Calu3 (cell line): ENCODE measurements around the gene PDGFRA. TPM values are rescaled to one million over a fixed set of nuclear protein-coding genes. Genes with fewer than 3 reads are reported as not detected.

ENCODE experiments used
- BruUV-seq: library from RNA; stranded (reverse); fragments of 400-500 nt; replicated peaks from 2 replicates; lab custom pipeline; 2021; lab: Mats Ljungman, UMichigan
- CTCF ChIA-PET: fragments of 300-600 bp; sonication (Branson Sonifier 250); formaldehyde crosslinking; loops from one replicate; lab custom pipeline; 2022; ENCODE audit warnings: antibody characterized with exemption; lab: Charles Lee
- DNase-seq: peaks from one replicate; pipeline ENCODE4 v3.0.0; 2022
- H3K27ac Mint-ChIP-seq: one replicate; pipeline ENCODE4 v1.8.0; 2022; ENCODE audit warnings: mixed read lengths; ENCODE audit not compliant: unreplicated experiment
- H3K27me3 Mint-ChIP-seq: one replicate; pipeline ENCODE4 v1.8.0; 2022; ENCODE audit warnings: mixed read lengths; ENCODE audit not compliant: unreplicated experiment
- H3K36me3 Mint-ChIP-seq: one replicate; pipeline ENCODE4 v1.8.0; 2022; ENCODE audit warnings: mild to moderate bottlenecking, moderate library complexity, mixed read lengths; ENCODE audit not compliant: insufficient read depth, unreplicated experiment
- H3K4me1 Mint-ChIP-seq: one replicate; pipeline ENCODE4 v1.8.0; 2022; ENCODE audit warnings: mild to moderate bottlenecking, low read depth, mixed read lengths; ENCODE audit not compliant: unreplicated experiment
- H3K4me3 Mint-ChIP-seq: one replicate; pipeline ENCODE4 v1.8.0; 2022; ENCODE audit warnings: mild to moderate bottlenecking, low read depth, moderate library complexity, mixed read lengths; ENCODE audit not compliant: unreplicated experiment
- H3K9me3 Mint-ChIP-seq: one replicate; pipeline ENCODE4 v1.8.0; 2022; ENCODE audit warnings: low read depth, mixed read lengths; ENCODE audit not compliant: unreplicated experiment
- CTCF ChIP-seq: fragments of 200-600 bp; IDR thresholded peaks from one replicate; pipeline ENCODE4 v1.8.0; 2022; ENCODE audit warnings: antibody characterized with exemption; ENCODE audit not compliant: unreplicated experiment
- intact Hi-C: fragments of 100-400 bp; cut with micrococcal nuclease; formaldehyde crosslinking; loops from one replicate; pipeline ENCODE4 v1.10.0; 2022; ENCODE audit not compliant: unreplicated experiment
- total RNA-seq: library from RNA; stranded (reverse); gene quantifications from 2 replicates; pipeline ENCODE4 v1.2.3, GENCODE V29; 2022

Gene PDGFRA
- total RNA-seq, 1 experiment from 2014 or later = not detected

DNA sequence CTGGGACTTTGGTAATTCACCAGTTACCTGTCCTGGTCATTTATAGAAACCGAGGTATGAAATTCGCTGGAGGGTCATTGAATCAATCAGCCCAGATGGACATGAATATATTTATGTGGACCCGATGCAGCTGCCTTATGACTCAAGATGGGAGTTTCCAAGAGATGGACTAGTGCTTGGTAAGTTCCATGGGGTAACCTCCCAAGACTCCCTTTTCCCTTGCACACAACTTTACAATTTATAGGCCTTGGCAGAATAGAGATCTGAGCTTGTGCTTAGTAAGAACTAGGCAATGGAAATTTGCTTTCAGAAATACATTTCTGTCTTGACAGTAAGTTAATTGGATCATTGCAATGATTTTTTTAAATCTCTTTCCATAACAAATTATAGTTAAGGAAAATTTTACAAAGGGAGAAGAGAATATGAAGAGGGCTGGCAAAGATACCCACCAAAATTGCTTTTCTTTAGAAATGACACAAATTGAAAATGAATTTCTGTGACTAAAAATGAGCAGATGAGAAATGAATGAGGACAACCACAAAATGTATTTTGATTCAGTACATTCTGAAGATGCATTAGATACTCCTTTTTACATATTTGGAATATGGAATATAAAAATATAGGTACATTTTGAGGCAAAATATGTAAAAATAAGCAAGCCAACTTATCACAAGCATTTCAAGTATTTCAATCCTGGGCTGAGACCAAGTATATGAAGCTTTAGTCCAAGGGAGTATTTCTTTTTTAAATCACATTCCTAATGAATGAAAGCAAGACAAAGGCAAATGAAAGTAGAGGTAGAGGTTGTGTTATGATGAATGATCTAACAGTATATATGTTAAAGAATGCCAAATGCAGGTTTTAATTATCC, 45.9 kb downstream of the PDGFRA start:
- no peak overlapping the region for H3K27ac Mint-ChIP-seq
- no peaks in the 10 kb centered on the region for H3K9me3 Mint-ChIP-seq
- TF ChIP-seq CTCF = no peak
- peaks cover 18% of the 10 kb centered on the region for H3K27me3 Mint-ChIP-seq
- CTCF ChIA-PET = no interaction called here
- DNase-seq = no peak
- H3K4me1 Mint-ChIP-seq = no peaks in the 10 kb centered on the region
- intact Hi-C loops = no loop called here
- no TSS peak for BruUV-seq
- H3K4me3 Mint-ChIP-seq = no peak overlapping the region
- H3K36me3 Mint-ChIP-seq = no peaks in the 10 kb centered on the region

- DNase-seq = no peak
- no peak for TF ChIP-seq CTCF
- no TSS peak for BruUV-seq
- H3K4me1 Mint-ChIP-seq = peaks cover 5% of the 10 kb centered on the region
- H3K27me3 Mint-ChIP-seq = peaks cover 8% of the 10 kb centered on the region
- H3K36me3 Mint-ChIP-seq = no peaks in the 10 kb centered on the region
- intact Hi-C loops = no loop called here
- CTCF ChIA-PET = no interaction called here
- peaks cover under 1% of the 10 kb centered on the region for H3K9me3 Mint-ChIP-seq
- no peak overlapping the region for H3K4me3 Mint-ChIP-seq
- H3K27ac Mint-ChIP-seq = no peak overlapping the region
Observed at GRCh38 chr4:54276641-54277430, 47.7 kb downstream of the PDGFRA start.

GRCh38 chr4:54277691-54278090, 48.6 kb downstream of the PDGFRA start:
- Mint-ChIP-seq H3K27me3 (no peaks in the 10 kb centered on the region), H3K36me3 (no peaks in the 10 kb centered on the region), H3K4me1 (peaks cover 9% of the 10 kb centered on the region), H3K9me3 (peaks cover 5% of the 10 kb centered on the region), H3K4me3 (no peak overlapping the region), H3K27ac (no peak overlapping the region)
- CTCF ChIA-PET = interaction anchor here (0.6 kb wide), 1 partner anchor 403 kb away, joined by 4 read pairs; no protein-coding TSS in a partner anchor
- intact Hi-C loops = no loop called here
- peak; percentile 6 for DNase-seq
- no TSS peak for BruUV-seq
- TF ChIP-seq CTCF = no peak

DNA sequence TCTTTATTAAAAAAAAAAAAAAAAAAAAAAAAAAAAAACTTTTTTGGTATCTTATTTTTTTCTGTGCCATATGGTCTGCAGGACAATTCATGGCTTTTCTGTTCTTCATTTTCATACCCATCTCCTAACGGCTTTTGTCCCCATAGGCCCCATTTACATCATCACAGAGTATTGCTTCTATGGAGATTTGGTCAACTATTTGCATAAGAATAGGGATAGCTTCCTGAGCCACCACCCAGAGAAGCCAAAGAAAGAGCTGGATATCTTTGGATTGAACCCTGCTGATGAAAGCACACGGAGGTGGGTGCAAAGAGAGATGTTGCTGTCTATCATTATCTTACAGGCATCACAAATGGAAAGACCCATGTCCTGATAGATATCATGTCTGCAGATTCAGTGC, 49.1 kb downstream of the PDGFRA start:
- no peak overlapping the region for H3K4me3 Mint-ChIP-seq
- TF ChIP-seq CTCF = no peak
- no peaks in the 10 kb centered on the region for H3K27me3 Mint-ChIP-seq
- H3K9me3 Mint-ChIP-seq = peaks cover 5% of the 10 kb centered on the region
- H3K4me1 Mint-ChIP-seq = peaks cover 9% of the 10 kb centered on the region
- no peak overlapping the region for H3K27ac Mint-ChIP-seq
- no TSS peak for BruUV-seq
- H3K36me3 Mint-ChIP-seq = no peaks in the 10 kb centered on the region
- CTCF ChIA-PET = interaction anchor here (0.6 kb wide), 1 partner anchor 404 kb away, joined by 4 read pairs; no protein-coding TSS in a partner anchor
- DNase-seq = no peak
- intact Hi-C loops = no loop called here
